AG04449 (cell line): ENCODE results near the gene ZNF513.

ENCODE experiments used
- CTCF ChIA-PET: fragments of 350-600 bp; formaldehyde crosslinking; extraction: SDS; loops from one replicate; lab custom pipeline; 2021; ENCODE audit warnings: antibody characterized with exemption; lab: Yijun Ruan, JAX
- POLR2A ChIA-PET: fragments of 400-600, 350-600 bp; formaldehyde crosslinking; extraction: SDS; loops from one replicate; lab custom pipeline; 2020; ENCODE audit warnings: antibody characterized with exemption, inconsistent platforms; lab: Yijun Ruan, JAX
- DNase-seq: peaks from one replicate; pipeline ENCODE4 v3.0.0-alpha.2; 2010; ENCODE audit warnings: low read depth, low spot score
- H3K4me3 ChIP-seq: 2 replicates; pipeline ENCODE4 v1.5.1; 2011; ENCODE audit warnings: low read depth, mild to moderate bottlenecking, control low read depth, low read length
- CTCF ChIP-seq: IDR thresholded peaks from one replicate; pipeline ENCODE4 v1.5.1; 2011; ENCODE audit warnings: mild to moderate bottlenecking, moderate library complexity, low read length, control low read depth, inconsistent platforms; ENCODE audit not compliant: insufficient read depth; ENCODE audit errors: missing control alignments

The ZNF513 gene

GRCh38 chr2:27335311-27335710, 45.2 kb downstream of the ZNF513 start:
- CTCF ChIA-PET = no interaction called here
- POLR2A ChIA-PET = no interaction called here
- DNase-seq = no peak
- no peak overlapping the region for H3K4me3 ChIP-seq
- no peak for TF ChIP-seq CTCF
